GM19099 (cell line): ENCODE results near the gene RNF141.

Experiments
- POLR2A ChIP-seq: IDR thresholded peaks from 3 replicates; pipeline ENCODE4 v1.6.1; 2011; ENCODE audit warnings: low read depth; ENCODE audit not compliant: insufficient read length; ENCODE audit errors: extremely low read depth

RNF141 gene

GRCh38 chr11:10477690-10478046, 63.3 kb downstream of the RNF141 start:
- TF ChIP-seq POLR2A, result no peak

- no peak for TF ChIP-seq POLR2A
Observed at GRCh38 chr11:10476927-10477689, 63.9 kb downstream of the RNF141 start.

- no peak for TF ChIP-seq POLR2A
Observed at GRCh38 chr11:10476342-10476741, 64.6 kb downstream of the RNF141 start.

DNA sequence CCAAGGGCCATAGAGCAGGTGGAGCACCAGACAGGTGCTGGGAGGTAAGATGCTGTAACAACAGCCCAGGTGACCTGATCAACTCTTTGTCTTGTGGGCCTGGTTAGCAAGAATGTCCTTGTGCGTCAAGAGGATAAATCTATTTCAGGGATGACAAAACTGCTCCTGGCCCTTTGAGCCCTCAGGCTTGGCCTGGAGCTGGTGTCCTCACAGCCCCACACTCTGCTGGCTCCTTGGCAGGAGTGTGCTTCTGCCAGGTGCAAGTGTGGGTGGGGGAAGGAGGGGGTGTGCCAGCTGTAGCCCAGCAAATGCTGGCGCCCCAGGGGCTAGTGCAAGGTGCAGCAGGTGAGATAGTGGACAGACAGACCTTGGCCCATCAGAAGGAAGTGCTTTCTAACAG, 66.4 kb downstream of the RNF141 start:
- TF ChIP-seq POLR2A, result no peak

DNA sequence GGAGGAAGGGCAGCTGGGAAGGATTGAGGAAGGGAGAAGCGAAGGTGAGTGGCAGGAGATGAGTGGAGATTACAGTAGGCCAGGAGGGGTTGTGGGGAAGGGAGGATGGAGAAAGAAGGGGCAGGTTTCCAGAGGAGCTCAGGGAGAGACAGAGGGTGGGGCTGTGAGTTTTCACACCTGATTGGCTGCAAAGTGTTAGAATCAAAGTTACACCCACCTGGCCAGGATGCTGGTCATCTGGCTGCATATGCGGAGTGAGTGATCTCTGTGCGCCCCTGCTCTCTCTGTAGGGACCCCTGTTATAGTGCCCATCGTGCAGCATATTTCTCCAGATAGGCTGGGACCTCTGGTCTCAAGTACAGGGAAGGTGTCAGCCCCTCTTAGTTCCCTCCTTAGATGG, 67.6 kb downstream of the RNF141 start:
- TF ChIP-seq POLR2A, result no peak

DNA sequence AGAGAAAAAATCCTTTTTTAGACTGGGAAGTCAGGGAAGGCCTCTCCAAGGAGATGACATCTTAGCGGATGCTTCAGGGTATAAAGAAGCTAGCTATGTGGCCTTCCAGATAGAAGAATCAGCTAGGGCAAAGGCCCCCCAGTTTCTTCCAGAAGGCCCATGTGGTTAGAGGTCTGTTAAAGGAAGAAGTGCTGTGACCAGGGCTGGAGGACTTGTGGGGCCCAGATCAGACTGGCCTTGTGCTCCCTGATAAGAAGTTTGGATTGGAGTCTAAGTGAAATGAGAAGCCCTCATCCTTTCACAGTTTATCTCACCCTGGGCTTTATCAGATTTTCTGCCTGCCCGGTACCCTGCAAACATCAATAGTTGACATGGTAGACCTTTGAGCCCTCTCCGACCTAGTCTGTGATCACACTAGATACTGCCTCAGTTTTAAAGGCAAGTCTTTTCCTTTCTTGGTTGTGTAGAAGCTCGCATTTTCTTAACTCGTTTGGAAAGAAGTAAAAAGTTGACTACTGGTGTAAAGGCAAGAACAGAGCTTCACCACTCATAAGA, 78.2 kb downstream of the RNF141 start:
- no peak for TF ChIP-seq POLR2A
